ENCODE measurements around the gene JCHAIN. TPM values are rescaled to one million over a fixed set of nuclear protein-coding genes. Genes with fewer than 3 reads are reported as not detected.
"Not testable (repeated sequence)": the region's sequence is repeated elsewhere in the genome, so short reads cannot be mapped to it uniquely, and the experiment has no call there.

Gene JCHAIN
- total RNA-seq (2014; rRNA removed; shearing (Covaris generic)) = not detected in 2 replicates

- DNase-seq (ENCODE audit: low spot score) = no peak
Observed at GRCh38 chr4:70666369-70666768, at the start of gene JCHAIN. Gene JCHAIN (minus strand): TSS chr4:70666508. CDS start chr4:70666490, 18 bp downstream.

GRCh38 chr4:70715097-70715496 is 48.8 kb upstream of the JCHAIN start:
- no peak for DNase-seq (ENCODE audit: low spot score)

- no peak for DNase-seq (ENCODE audit: low spot score)
Observed at GRCh38 chr4:70714079-70714887, 48.0 kb upstream of the JCHAIN start.

GRCh38 chr4:70713453-70714078 is 47.3 kb upstream of the JCHAIN start:
- no peak for DNase-seq (ENCODE audit: low spot score)

- no peak for DNase-seq (ENCODE audit: low spot score)
Observed at GRCh38 chr4:70712604-70713452, 46.5 kb upstream of the JCHAIN start.

- DNase-seq (ENCODE audit: low spot score) = no peak
Observed at GRCh38 chr4:70712150-70712549, 45.8 kb upstream of the JCHAIN start.

GRCh38 chr4:70711599-70711998 is 45.3 kb upstream of the JCHAIN start:
- no peak for DNase-seq (ENCODE audit: low spot score)

- no peak for DNase-seq (ENCODE audit: low spot score)
Observed at GRCh38 chr4:70709611-70710205, 43.4 kb upstream of the JCHAIN start.

GRCh38 chr4:70706516-70706915 is 40.2 kb upstream of the JCHAIN start:
- DNase-seq (ENCODE audit: low spot score) = no peak

GRCh38 chr4:70706044-70706461 is 39.7 kb upstream of the JCHAIN start:
- DNase-seq (ENCODE audit: low spot score) = no peak

- DNase-seq (ENCODE audit: low spot score) = peak; percentile 31
Observed at GRCh38 chr4:70705183-70706043, 39.1 kb upstream of the JCHAIN start.

GRCh38 chr4:70704931-70705182 is 38.5 kb upstream of the JCHAIN start:
- no peak for DNase-seq (ENCODE audit: low spot score)

- peak; percentile 27 for DNase-seq (ENCODE audit: low spot score)
Observed at GRCh38 chr4:70704215-70704930, 38.1 kb upstream of the JCHAIN start.

- no peak for DNase-seq (ENCODE audit: low spot score)
Observed at GRCh38 chr4:70703619-70704214, 37.4 kb upstream of the JCHAIN start.

GRCh38 chr4:70702592-70702991 is 36.3 kb upstream of the JCHAIN start:
- DNase-seq (ENCODE audit: low spot score) = not testable (repeated sequence)

GRCh38 chr4:70701271-70701670 is 35.0 kb upstream of the JCHAIN start:
- DNase-seq (ENCODE audit: low spot score) = no peak

GRCh38 chr4:70700712-70701111 is 34.4 kb upstream of the JCHAIN start:
- no peak for DNase-seq (ENCODE audit: low spot score)

- DNase-seq (ENCODE audit: low spot score) = not testable (repeated sequence)
Observed at GRCh38 chr4:70698435-70698834, 32.1 kb upstream of the JCHAIN start.

- not testable (repeated sequence) for DNase-seq (ENCODE audit: low spot score)
Observed at GRCh38 chr4:70694633-70695032, 28.3 kb upstream of the JCHAIN start.

- no peak for DNase-seq (ENCODE audit: low spot score)
Observed at GRCh38 chr4:70691661-70692060, 25.4 kb upstream of the JCHAIN start.
